Neuronal stem cell (in vitro differentiated cells): ENCODE results near the gene ROBO3.

Experiments
- DNase-seq: peaks from one replicate; pipeline ENCODE4 v3.0.0-alpha.2; 2013; ENCODE audit warnings: low spot score
- H2AFZ ChIP-seq: one replicate; pipeline ENCODE4 v1.6.1; 2013; ENCODE audit warnings: mild to moderate bottlenecking, low read length, inconsistent platforms
- H2AK5ac ChIP-seq: 2 replicates; pipeline ENCODE4 v1.6.1; 2013; ENCODE audit warnings: low read depth, mild to moderate bottlenecking, inconsistent platforms, low read length, moderate library complexity, mixed read lengths
- H2BK120ac ChIP-seq: 2 replicates; pipeline ENCODE4 v1.6.1; 2013; ENCODE audit warnings: low read depth, mild to moderate bottlenecking, inconsistent platforms, low read length, moderate library complexity, mixed read lengths
- H2BK12ac ChIP-seq: one replicate; pipeline ENCODE4 v1.6.1; 2013; ENCODE audit warnings: low read length, inconsistent platforms
- H2BK15ac ChIP-seq: 2 replicates; pipeline ENCODE4 v1.6.1; 2013; ENCODE audit warnings: mild to moderate bottlenecking, low read length, inconsistent platforms, mixed read lengths
- H2BK5ac ChIP-seq: one replicate; pipeline ENCODE4 v1.6.1; 2013; ENCODE audit warnings: inconsistent platforms, mild to moderate bottlenecking, low read length, moderate library complexity
- H3K14ac ChIP-seq: one replicate; pipeline ENCODE4 v1.6.1; 2013; ENCODE audit warnings: low read length, inconsistent platforms
- H3K18ac ChIP-seq: 2 replicates; pipeline ENCODE4 v1.6.1; 2013; ENCODE audit warnings: low read length, inconsistent platforms
- H3K23ac ChIP-seq: 2 replicates; pipeline ENCODE4 v1.6.1; 2013; ENCODE audit warnings: low read depth, mild to moderate bottlenecking, mixed read lengths, low read length, inconsistent platforms; ENCODE audit not compliant: poor library complexity
- H3K27ac ChIP-seq: replicated peaks from 3 replicates; pipeline ENCODE4 v1.5.1; 2013; ENCODE audit warnings: low read length, inconsistent platforms
- H3K27me3 ChIP-seq, 3 experiments: 2 replicates each; pipeline ENCODE4 v1.6.1; 2013; ENCODE audit warnings: low read length in 3 of 3, mild to moderate bottlenecking in 2 of 3, inconsistent platforms in 1 of 3, low read depth in 1 of 3, mixed read lengths in 1 of 3, moderate library complexity in 1 of 3; ENCODE audit not compliant: control insufficient read depth in 3 of 3, insufficient read depth in 3 of 3
- H3K36me3 ChIP-seq, 2 donors: replicated peaks in 1 of 2; 2 replicates each; pipeline ENCODE4 v1.6.1; 2013; ENCODE audit warnings: low read length in 2 of 2; ENCODE audit not compliant: control insufficient read depth in 2 of 2, insufficient read depth in 2 of 2
- H3K4ac ChIP-seq: 2 replicates; pipeline ENCODE4 v1.6.1; 2013; ENCODE audit warnings: inconsistent platforms, mild to moderate bottlenecking, low read length, moderate library complexity
- H3K4me1 ChIP-seq, 2 donors: 1 replicate in 1 of 2; 2 replicates in 1 of 2; pipeline ENCODE4 v1.6.1; 2013; ENCODE audit warnings: low read length in 2 of 2, low read depth in 1 of 2; ENCODE audit not compliant: control insufficient read depth in 2 of 2, insufficient read depth in 1 of 2
- H3K4me2 ChIP-seq: one replicate; pipeline ENCODE4 v1.6.1; 2013; ENCODE audit warnings: mild to moderate bottlenecking, low read length, inconsistent platforms; ENCODE audit not compliant: insufficient read depth, poor library complexity, severe bottlenecking
- H3K4me3 ChIP-seq, 2 donors: 2 replicates each; pipeline ENCODE4 v1.5.1; 2013; ENCODE audit warnings: low read length in 2 of 2, mild to moderate bottlenecking in 2 of 2, inconsistent platforms in 1 of 2, moderate library complexity in 1 of 2
- H3K79me1 ChIP-seq: one replicate; pipeline ENCODE4 v1.6.1; 2013; ENCODE audit warnings: low read depth, mild to moderate bottlenecking, inconsistent platforms, low read length, moderate library complexity
- H3K9ac ChIP-seq: one replicate; pipeline ENCODE4 v1.6.1; 2013; ENCODE audit warnings: mild to moderate bottlenecking, low read depth, low read length, inconsistent platforms; ENCODE audit not compliant: poor library complexity
- H3K9me3 ChIP-seq, 2 donors: replicated peaks in 1 of 2; 2 replicates each; pipeline versions ENCODE3 to v1.6.1; 2013; ENCODE audit warnings: low read length in 2 of 2, mild to moderate bottlenecking in 2 of 2, inconsistent platforms in 1 of 2, low read depth in 1 of 2, mixed read lengths in 1 of 2, moderate library complexity in 1 of 2; ENCODE audit not compliant: control insufficient read depth in 2 of 2, insufficient read depth in 1 of 2
- H4K8ac ChIP-seq: one replicate; pipeline ENCODE4 v1.6.1; 2013; ENCODE audit warnings: low read depth, mild to moderate bottlenecking, inconsistent platforms, low read length, moderate library complexity
- H4K91ac ChIP-seq: one replicate; pipeline ENCODE4 v1.6.1; 2013; ENCODE audit warnings: low read length, low read depth, mild to moderate bottlenecking, inconsistent platforms; ENCODE audit not compliant: poor library complexity
- WGBS, 2 donors: extraction: QIAGEN DNeasy Blood & Tissue Kit; methylation state at CpG; one replicate each; pipeline ENCODE4 v1.1.7; 2013; ENCODE audit warnings: missing lambda C conversion rate in 2 of 2, mixed read lengths in 1 of 2; ENCODE audit not compliant: insufficient read length in 2 of 2, insufficient replicate concordance in 1 of 2; ENCODE audit errors: extremely low coverage in 2 of 2; 5-methylcytosine and 5-hydroxymethylcytosine counted together

The ROBO3 gene

DNA sequence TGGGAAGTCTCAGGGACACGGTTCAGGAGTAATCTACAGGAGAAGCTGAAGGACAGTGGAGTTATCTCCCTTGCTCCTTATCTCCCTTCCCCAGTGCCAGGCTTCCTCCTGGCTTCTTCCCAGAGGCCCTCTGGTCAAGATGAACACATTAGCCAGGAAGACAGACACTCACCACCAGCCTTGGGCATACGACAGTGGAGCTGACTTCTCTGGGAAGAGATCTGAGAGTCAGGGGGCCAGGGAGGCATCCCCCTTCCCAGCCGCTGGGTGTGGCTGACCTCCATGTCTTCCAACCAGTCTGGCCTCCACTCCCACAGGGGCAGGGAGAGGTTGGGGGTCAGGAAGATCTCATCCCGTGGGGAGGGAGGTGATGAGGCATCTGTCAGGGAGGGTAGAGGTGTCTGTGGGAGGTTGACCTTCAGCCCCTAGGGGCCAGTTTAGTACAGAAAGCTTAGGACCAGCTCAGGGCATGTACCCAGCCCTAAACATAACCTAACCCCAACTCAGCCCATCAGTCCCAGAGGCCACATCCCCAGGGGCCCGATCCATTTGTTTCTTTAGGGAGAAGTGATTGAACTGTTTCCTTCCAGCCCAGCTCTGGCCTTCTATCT is 19.7 kb downstream of the ROBO3 start:
- no CpG with 5 or more reads among the region's 5 CpGs for WGBS, 2 donors
- no peak overlapping the region for H2AFZ ChIP-seq
- H3K4ac ChIP-seq: no peak overlapping the region
- no peak overlapping the region for H2BK120ac ChIP-seq
- H3K14ac ChIP-seq: no peak overlapping the region
- no peak overlapping the region for H2BK12ac ChIP-seq
- peaks cover 0 to 22% (median 0%) of the 10 kb centered on the region in 3 experiments for H3K27me3 ChIP-seq
- no peak overlapping the region for H3K4me3 ChIP-seq
- H2AK5ac ChIP-seq: no peak overlapping the region
- H3K4me2 ChIP-seq: no peak overlapping the region
- DNase-seq: no peak
- no peak overlapping the region for H3K18ac ChIP-seq
- H2BK5ac ChIP-seq: no peak overlapping the region
- no peak overlapping the region for H4K8ac ChIP-seq
- H3K36me3 ChIP-seq: no peaks in the 10 kb centered on the region
- no peak overlapping the region for H4K91ac ChIP-seq
- peaks cover 6% of the 10 kb centered on the region in 2 donors for H3K4me1 ChIP-seq
- no peak overlapping the region for H3K23ac ChIP-seq
- H3K9me3 ChIP-seq: no peaks in the 10 kb centered on the region
- H2BK15ac ChIP-seq: no peak overlapping the region
- no peak overlapping the region for H3K27ac ChIP-seq
- H3K9ac ChIP-seq: no peak overlapping the region
- H3K79me1 ChIP-seq: no peaks in the 10 kb centered on the region

- WGBS, 2 donors: no CpG with 5 or more reads among the region's 11 CpGs
Observed at GRCh38 chr11:124886476-124886875, 21.2 kb downstream of the ROBO3 start.

DNA sequence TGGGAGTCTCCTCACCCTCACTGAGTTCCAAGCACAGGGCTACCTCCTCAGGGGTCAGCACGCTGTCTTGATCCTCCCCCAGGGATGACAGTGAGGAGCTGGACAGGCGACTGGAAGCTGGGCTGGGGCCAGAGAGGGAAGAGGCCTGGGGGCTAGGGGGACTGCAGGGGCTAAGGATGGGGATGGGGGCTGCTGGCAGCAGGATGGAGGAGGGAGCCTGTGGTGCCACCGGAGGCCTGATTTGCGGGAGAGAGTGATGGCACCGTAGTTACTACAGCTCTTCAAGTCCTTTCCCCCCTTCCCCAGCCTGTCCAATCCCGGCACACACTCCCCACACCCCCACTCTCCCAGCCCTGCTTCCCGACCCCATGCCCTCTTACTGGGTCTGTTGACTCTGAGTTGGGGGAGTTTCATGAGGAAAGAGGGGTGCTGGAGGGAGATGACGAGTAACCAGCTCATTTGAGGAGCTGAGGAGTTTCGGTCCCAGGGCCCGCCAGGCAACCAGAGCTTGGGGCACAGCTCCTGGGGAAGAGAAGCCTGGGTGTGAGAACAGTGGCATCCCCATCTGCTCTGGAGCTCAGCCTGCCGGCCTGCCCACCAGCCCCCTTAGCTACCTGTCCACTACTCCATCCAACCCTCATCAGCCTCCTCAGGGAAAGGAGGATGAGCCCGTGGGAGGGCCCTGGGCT is 21.9 kb downstream of the ROBO3 start:
- Histone ChIP-seq H3K18ac (no peak overlapping the region), H3K14ac (no peak overlapping the region), H4K8ac (no peak overlapping the region), H2BK12ac (no peak overlapping the region), H2BK5ac (no peak overlapping the region), H3K27me3 (peaks cover 0 to 41% (median 0%) of the 10 kb centered on the region in 3 experiments), H3K79me1 (peaks cover 3% of the 10 kb centered on the region), H3K4ac (no peak overlapping the region), H2AK5ac (no peak overlapping the region), H3K23ac (no peak overlapping the region), H3K4me1 (peaks cover 6 to 9% of the 10 kb centered on the region in 2 donors), H4K91ac (no peak overlapping the region), H3K9me3 (no peaks in the 10 kb centered on the region), H3K9ac (no peak overlapping the region), H2BK15ac (no peak overlapping the region), H2AFZ (no peak overlapping the region), H3K4me3 (no peak overlapping the region), H3K36me3 (no peaks in the 10 kb centered on the region), H3K4me2 (no peak overlapping the region), H2BK120ac (no peak overlapping the region), H3K27ac (no peak overlapping the region)
- no peak for DNase-seq
- WGBS, 2 donors: no CpG with 5 or more reads among the region's 12 CpGs

More at GRCh38 chr11:124886476-124886875, 21.2 kb downstream of the ROBO3 start:
- H3K27me3 ChIP-seq: peaks cover 0 to 36% (median 0%) of the 10 kb centered on the region in 3 experiments
- peak overlapping the region; percentile 36 for H2BK12ac ChIP-seq
- H3K4me2 ChIP-seq: no peak overlapping the region
- H3K36me3 ChIP-seq: no peaks in the 10 kb centered on the region
- H3K27ac ChIP-seq: no peak overlapping the region
- H3K9ac ChIP-seq: no peak overlapping the region
- peak overlapping the region; percentile 29 for H3K23ac ChIP-seq
- H3K4me1 ChIP-seq: peaks cover 6 to 10% of the 10 kb centered on the region in 2 donors
- H2BK5ac ChIP-seq: no peak overlapping the region
- no peak overlapping the region for H2BK120ac ChIP-seq
- H4K91ac ChIP-seq: no peak overlapping the region
- no peak overlapping the region for H4K8ac ChIP-seq
- H2BK15ac ChIP-seq: no peak overlapping the region
- H2AK5ac ChIP-seq: peak overlapping the region; percentile 27
- DNase-seq: no peak
- H2AFZ ChIP-seq: no peak overlapping the region
- H3K4me3 ChIP-seq: no peak overlapping the region
- H3K18ac ChIP-seq: no peak overlapping the region
- no peak overlapping the region for H3K4ac ChIP-seq
- no peaks in the 10 kb centered on the region for H3K9me3 ChIP-seq
- no peak overlapping the region for H3K14ac ChIP-seq
- peaks cover 2% of the 10 kb centered on the region for H3K79me1 ChIP-seq

- H2AK5ac ChIP-seq: no peak overlapping the region
- no peak overlapping the region for H2BK12ac ChIP-seq
- no peak overlapping the region for H3K18ac ChIP-seq
- no peak overlapping the region for H2BK120ac ChIP-seq
- no peaks in the 10 kb centered on the region for H3K36me3 ChIP-seq
- H3K27ac ChIP-seq: no peak overlapping the region
- peaks cover 3% of the 10 kb centered on the region for H3K79me1 ChIP-seq
- H3K23ac ChIP-seq: no peak overlapping the region
- no peak overlapping the region for H3K4ac ChIP-seq
- H3K4me1 ChIP-seq: peaks cover under 1 to 6% of the 10 kb centered on the region in 2 donors
- no peak overlapping the region for H2BK5ac ChIP-seq
- no peaks in the 10 kb centered on the region for H3K9me3 ChIP-seq
- H2AFZ ChIP-seq: no peak overlapping the region
- H3K14ac ChIP-seq: no peak overlapping the region
- no peak overlapping the region for H2BK15ac ChIP-seq
- no peak overlapping the region for H4K91ac ChIP-seq
- no CpG with 5 or more reads among the region's 3 CpGs for WGBS, 2 donors
- no peak overlapping the region for H3K4me2 ChIP-seq
- no peak for DNase-seq
- H3K27me3 ChIP-seq: peaks cover 0 to 46% (median 0%) of the 10 kb centered on the region in 3 experiments
- no peak overlapping the region for H3K4me3 ChIP-seq
- H4K8ac ChIP-seq: no peak overlapping the region
- H3K9ac ChIP-seq: no peak overlapping the region
Observed at GRCh38 chr11:124887667-124888013, 22.4 kb downstream of the ROBO3 start.
